HepG2 (cell line): ENCODE results near the gene CLCN2. TPM values are rescaled to one million over a fixed set of nuclear protein-coding genes. Genes with fewer than 3 reads are reported as not detected.

Experiments used
- BCL3 ChIP-seq: sonication (generic); formaldehyde crosslinking; IDR thresholded peaks from 2 replicates; pipeline ENCODE4 v1.5.1; 2020; ENCODE audit warnings: mild to moderate bottlenecking, missing genetic modification reagents, moderate library complexity
- CSRNP1 ChIP-seq: sonication (generic); formaldehyde crosslinking; IDR thresholded peaks from 2 replicates; pipeline ENCODE4 v1.8.1; 2023; ENCODE audit warnings: mild to moderate bottlenecking, missing genetic modification reagents
- EZH2 ChIP-seq: conservative IDR thresholded peaks from 2 replicates; pipeline ENCODE4 v1.6.1; 2012; ENCODE audit warnings: mild to moderate bottlenecking, low read depth, low read length, moderate library complexity
- HIVEP1 ChIP-seq: sonication (generic); formaldehyde crosslinking; IDR thresholded peaks from 2 replicates; pipeline ENCODE4 v1.4.0; 2020; ENCODE audit warnings: mild to moderate bottlenecking, missing genetic modification reagents
- HNRNPH1 ChIP-seq: fragments of 200-400 bp; formaldehyde crosslinking; optimal IDR thresholded peaks from 2 replicates; pipeline ENCODE3; 2017; ENCODE audit warnings: mild to moderate bottlenecking, low read depth, low read length
- MEIS1 ChIP-seq: sonication (generic); formaldehyde crosslinking; IDR thresholded peaks from 2 replicates; pipeline ENCODE4 v1.9.0; 2021; ENCODE audit warnings: mild to moderate bottlenecking, missing genetic modification reagents, moderate library complexity, borderline replicate concordance
- NFIC ChIP-seq: IDR thresholded peaks from 2 replicates; pipeline ENCODE4 v1.6.1; 2012; ENCODE audit warnings: mild to moderate bottlenecking, low read length, inconsistent platforms
- NFRKB ChIP-seq: fragments of 450-650 bp; IDR thresholded peaks from 2 replicates; pipeline ENCODE4 v1.6.1; 2017
- NFYC ChIP-seq: IDR thresholded peaks from 2 replicates; pipeline ENCODE4 v1.6.1; 2016; ENCODE audit warnings: missing genetic modification reagents, missing compliant biosample characterization
- RBAK ChIP-seq: sonication (generic); formaldehyde crosslinking; IDR thresholded peaks from 2 replicates; pipeline ENCODE4 v1.5.1; 2020; ENCODE audit warnings: mild to moderate bottlenecking, missing genetic modification reagents
- SKI ChIP-seq: fragments of 450-650 bp; IDR thresholded peaks from one replicate; pipeline ENCODE4 v1.6.1; 2018; ENCODE audit warnings: mild to moderate bottlenecking; ENCODE audit not compliant: partially characterized antibody
- SMARCE1 ChIP-seq: fragments of 450-650 bp; IDR thresholded peaks from 2 replicates; pipeline ENCODE4 v1.6.1; 2017; ENCODE audit warnings: borderline replicate concordance
- ZNF24 ChIP-seq: fragments of 450-650 bp; IDR thresholded peaks from 2 replicates; pipeline ENCODE4 v1.6.1; 2017; ENCODE audit warnings: antibody characterized with exemption, mild to moderate bottlenecking
- ZNF724P ChIP-seq: sonication (generic); formaldehyde crosslinking; IDR thresholded peaks from 2 replicates; pipeline ENCODE4 v1.8.0; 2022; ENCODE audit warnings: missing genetic modification reagents, borderline replicate concordance
- ZNF768 ChIP-seq: sonication (generic); formaldehyde crosslinking; IDR thresholded peaks from 2 replicates; pipeline ENCODE4 v1.4.0; 2020; ENCODE audit warnings: missing genetic modification reagents
- ZNF839 ChIP-seq: sonication (generic); formaldehyde crosslinking; IDR thresholded peaks from 2 replicates; pipeline ENCODE4 v1.4.0; 2020; ENCODE audit warnings: missing genetic modification reagents, mild to moderate bottlenecking, borderline replicate concordance
- ZSCAN12 ChIP-seq: sonication (generic); formaldehyde crosslinking; IDR thresholded peaks from 2 replicates; pipeline ENCODE4 v1.9.0; 2021; ENCODE audit warnings: mild to moderate bottlenecking, missing genetic modification reagents
- polyA plus RNA-seq, 8 experiments: library from polyadenylated mRNA; depleted of rRNA in 3 of 8; stranded (reverse) in 7 of 8; unstranded in 1 of 8; fragments of >200 nt; fragmentation: Illumina TruSeq in 4 of 8; extraction: Trizol in 4 of 8; gene quantifications; 2 replicates each; pipeline versions ENCODE4 v1.2.1 to v1.2.3, GENCODE V29; 2011 to 2016; ENCODE audit warnings: low read depth in 4 of 8, missing spikeins in 1 of 8, mixed read lengths in 1 of 8; ENCODE audit not compliant: insufficient read depth in 1 of 8
- total RNA-seq, 5 experiments: library from RNA; depleted of rRNA; stranded (reverse); fragments of >200 nt; fragmentation: Illumina TruSeq; extraction: Trizol; gene quantifications; 2 replicates each; pipeline ENCODE4 v1.2.3, GENCODE V29; 2016; ENCODE audit warnings: low read depth in 1 of 5
- TF ChIP-seq, protein P1 (sequence below), 2 experiments: sonication (generic) in 1 of 2; formaldehyde crosslinking in 1 of 2; IDR thresholded peaks; 2 replicates each; pipeline versions ENCODE4 v1.6.1 to v1.9.0; 2014 to 2022; ENCODE audit warnings: antibody characterized with exemption in 1 of 2, borderline replicate concordance in 1 of 2, inconsistent platforms in 1 of 2, low read depth in 1 of 2, missing genetic modification reagents in 1 of 2
- TF ChIP-seq, protein P2 (sequence below): sonication (generic); formaldehyde crosslinking; IDR thresholded peaks from 2 replicates; pipeline ENCODE4 v1.4.0; 2020; ENCODE audit warnings: missing genetic modification reagents

Gene CLCN2
- total and polyA plus RNA-seq, 2 of the 13 experiments (the other 11 are each of a cell fraction or from before 2014, with no cell fraction given) = 11.4 to 13.5 TPM

GRCh38 chr3:184299488-184300377 lies 61.7 kb downstream of the CLCN2 start (continued):
- TF ChIP-seq ZNF768 (CRISPR knock-in tag) = peak; percentile 1; the same call in 1 of the 2 replicates
- no peak for TF ChIP-seq ZNF24
- no peak for TF ChIP-seq HNRNPH1
- TF ChIP-seq ZNF839 (CRISPR knock-in tag) = no peak
- TF ChIP-seq SKI = peak; percentile 0
- no peak for TF ChIP-seq CSRNP1 (CRISPR knock-in tag)
- no peak for TF ChIP-seq EZH2
- no peak for TF ChIP-seq HIVEP1 (CRISPR knock-in tag)
- TF ChIP-seq NFYC (CRISPR knock-in tag) = no peak
- TF ChIP-seq NFRKB = no peak
- TF ChIP-seq RBAK = no peak
- no peak for TF ChIP-seq ZSCAN12 (CRISPR knock-in tag)
- TF ChIP-seq BCL3 (CRISPR knock-in tag) = no peak
- TF ChIP-seq SMARCE1 = no peak
- TF ChIP-seq, protein P1, sequence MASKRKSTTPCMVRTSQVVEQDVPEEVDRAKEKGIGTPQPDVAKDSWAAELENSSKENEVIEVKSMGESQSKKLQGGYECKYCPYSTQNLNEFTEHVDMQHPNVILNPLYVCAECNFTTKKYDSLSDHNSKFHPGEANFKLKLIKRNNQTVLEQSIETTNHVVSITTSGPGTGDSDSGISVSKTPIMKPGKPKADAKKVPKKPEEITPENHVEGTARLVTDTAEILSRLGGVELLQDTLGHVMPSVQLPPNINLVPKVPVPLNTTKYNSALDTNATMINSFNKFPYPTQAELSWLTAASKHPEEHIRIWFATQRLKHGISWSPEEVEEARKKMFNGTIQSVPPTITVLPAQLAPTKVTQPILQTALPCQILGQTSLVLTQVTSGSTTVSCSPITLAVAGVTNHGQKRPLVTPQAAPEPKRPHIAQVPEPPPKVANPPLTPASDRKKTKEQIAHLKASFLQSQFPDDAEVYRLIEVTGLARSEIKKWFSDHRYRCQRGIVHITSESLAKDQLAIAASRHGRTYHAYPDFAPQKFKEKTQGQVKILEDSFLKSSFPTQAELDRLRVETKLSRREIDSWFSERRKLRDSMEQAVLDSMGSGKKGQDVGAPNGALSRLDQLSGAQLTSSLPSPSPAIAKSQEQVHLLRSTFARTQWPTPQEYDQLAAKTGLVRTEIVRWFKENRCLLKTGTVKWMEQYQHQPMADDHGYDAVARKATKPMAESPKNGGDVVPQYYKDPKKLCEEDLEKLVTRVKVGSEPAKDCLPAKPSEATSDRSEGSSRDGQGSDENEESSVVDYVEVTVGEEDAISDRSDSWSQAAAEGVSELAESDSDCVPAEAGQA (IDR thresholded peaks at IDR 0.05; ENCODE audit: low read depth) = no peak
- TF ChIP-seq, protein P1 (CRISPR knock-in tag; IDR thresholded peaks at IDR 0.05; ENCODE audit: borderline replicate concordance) = 0 out of 2 replicates have a peak, but pooled peaks have one; percentile 8
- no peak for TF ChIP-seq NFIC
- no peak for TF ChIP-seq ZNF724P (CRISPR knock-in tag)
- TF ChIP-seq, protein P2, sequence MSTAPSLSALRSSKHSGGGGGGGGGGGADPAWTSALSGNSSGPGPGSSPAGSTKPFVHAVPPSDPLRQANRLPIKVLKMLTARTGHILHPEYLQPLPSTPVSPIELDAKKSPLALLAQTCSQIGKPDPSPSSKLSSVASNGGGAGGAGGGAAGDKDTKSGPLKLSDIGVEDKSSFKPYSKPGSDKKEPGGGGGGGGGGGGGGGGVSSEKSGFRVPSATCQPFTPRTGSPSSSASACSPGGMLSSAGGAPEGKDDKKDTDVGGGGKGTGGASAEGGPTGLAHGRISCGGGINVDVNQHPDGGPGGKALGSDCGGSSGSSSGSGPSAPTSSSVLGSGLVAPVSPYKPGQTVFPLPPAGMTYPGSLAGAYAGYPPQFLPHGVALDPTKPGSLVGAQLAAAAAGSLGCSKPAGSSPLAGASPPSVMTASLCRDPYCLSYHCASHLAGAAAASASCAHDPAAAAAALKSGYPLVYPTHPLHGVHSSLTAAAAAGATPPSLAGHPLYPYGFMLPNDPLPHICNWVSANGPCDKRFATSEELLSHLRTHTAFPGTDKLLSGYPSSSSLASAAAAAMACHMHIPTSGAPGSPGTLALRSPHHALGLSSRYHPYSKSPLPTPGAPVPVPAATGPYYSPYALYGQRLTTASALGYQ (CRISPR knock-in tag) = no peak
- TF ChIP-seq MEIS1 = no peak
